WTC11 (cell line): ENCODE results near the gene ABCA13. TPM values are rescaled to one million over a fixed set of nuclear protein-coding genes. Genes with fewer than 3 reads are reported as not detected.

Experiments used
- ATAC-seq: fragments of 200-7000 bp; cut with Tn5 transposase; 2 replicates; pipeline ENCODE4 v1.10.0; 2021; ENCODE audit warnings: mild to moderate bottlenecking, moderate library complexity
- CTCF ChIA-PET: fragments of 300-600 bp; sonication (Branson Sonifier 250); formaldehyde crosslinking; loops from one replicate; lab custom pipeline; 2021; ENCODE audit warnings: antibody characterized with exemption; lab: Charles Lee
- POLR2A ChIA-PET: fragments of 350-600 bp; sonication (Branson Sonifier 250); formaldehyde crosslinking; loops from one replicate; lab custom pipeline; 2021; ENCODE audit warnings: antibody characterized with exemption; lab: Charles Lee
- DNase-seq: peaks from one replicate; pipeline ENCODE4 v3.0.0; 2021; ENCODE audit warnings: low spot score
- H3K27ac Mint-ChIP-seq: 2 replicates; pipeline ENCODE4 v1.8.0; 2021; ENCODE audit warnings: mixed read lengths
- H3K27me3 Mint-ChIP-seq: 2 replicates; pipeline ENCODE4 v1.8.0; 2021; ENCODE audit warnings: low read depth, mild to moderate bottlenecking, moderate library complexity, mixed read lengths
- H3K36me3 Mint-ChIP-seq: 2 replicates; pipeline ENCODE4 v1.8.0; 2021; ENCODE audit warnings: mixed read lengths
- H3K4me1 Mint-ChIP-seq: 2 replicates; pipeline ENCODE4 v1.8.0; 2022; ENCODE audit warnings: mixed read lengths
- H3K4me3 Mint-ChIP-seq: 2 replicates; pipeline ENCODE4 v1.8.0; 2021; ENCODE audit warnings: mild to moderate bottlenecking, moderate library complexity, mixed read lengths
- H3K9me3 Mint-ChIP-seq: 2 replicates; pipeline ENCODE4 v1.8.0; 2021; ENCODE audit warnings: mixed read lengths
- AR ChIP-seq: fragments of 250-450 bp; sonication (Bioruptor Pico); IDR thresholded peaks from 2 replicates; pipeline ENCODE4 v1.9.0; 2021; ENCODE audit warnings: mild to moderate bottlenecking
- CDX4 ChIP-seq: fragments of 250-450 bp; sonication (Bioruptor Pico); IDR thresholded peaks from 2 replicates; pipeline ENCODE4 v1.9.0; 2021; ENCODE audit warnings: moderate library complexity, mild to moderate bottlenecking, inconsistent platforms, borderline replicate concordance
- CREB1 ChIP-seq: sonication (generic); formaldehyde crosslinking; IDR thresholded peaks from 2 replicates; pipeline ENCODE4 v1.8.0; 2023; ENCODE audit warnings: mild to moderate bottlenecking, missing genetic modification reagents
- E2F4 ChIP-seq: sonication (generic); formaldehyde crosslinking; IDR thresholded peaks from 2 replicates; pipeline ENCODE4 v1.8.1; 2022; ENCODE audit warnings: low read depth, mild to moderate bottlenecking, moderate library complexity, missing genetic modification reagents, borderline replicate concordance
- EMX1 ChIP-seq: fragments of 250-450 bp; sonication (Bioruptor Pico); IDR thresholded peaks from 2 replicates; pipeline ENCODE4 v1.8.0; 2021; ENCODE audit warnings: mild to moderate bottlenecking
- ERG ChIP-seq: fragments of 250-450 bp; sonication (Bioruptor Pico); IDR thresholded peaks from 2 replicates; pipeline ENCODE4 v1.8.0; 2021; ENCODE audit warnings: mild to moderate bottlenecking
- FOXK1 ChIP-seq: sonication (generic); formaldehyde crosslinking; IDR thresholded peaks from 2 replicates; pipeline ENCODE4 v1.8.0; 2022; ENCODE audit warnings: mild to moderate bottlenecking, moderate library complexity, missing genetic modification reagents
- GTF2I ChIP-seq: fragments of 250-450 bp; sonication (Bioruptor Pico); conservative IDR thresholded peaks from 2 replicates; pipeline ENCODE4 v1.4.0; 2021; ENCODE audit warnings: mild to moderate bottlenecking
- KAT7 ChIP-seq: sonication (generic); formaldehyde crosslinking; IDR thresholded peaks from 2 replicates; pipeline ENCODE4 v1.8.1; 2023; ENCODE audit warnings: missing genetic modification reagents, mild to moderate bottlenecking, borderline replicate concordance
- MXD4 ChIP-seq: fragments of 250-450 bp; sonication (Bioruptor Pico); IDR thresholded peaks from 2 replicates; pipeline ENCODE4 v1.8.0; 2021; ENCODE audit warnings: mild to moderate bottlenecking, moderate library complexity, borderline replicate concordance
- RELA ChIP-seq: sonication (generic); formaldehyde crosslinking; IDR thresholded peaks from 2 replicates; pipeline ENCODE4 v1.8.1; 2022; ENCODE audit warnings: missing genetic modification reagents, mild to moderate bottlenecking, borderline replicate concordance
- SOX15 ChIP-seq: fragments of 250-450 bp; sonication (Bioruptor Pico); IDR thresholded peaks from 2 replicates; pipeline ENCODE4 v1.9.0; 2021; ENCODE audit warnings: mild to moderate bottlenecking
- USF1 ChIP-seq: sonication (generic); formaldehyde crosslinking; IDR thresholded peaks from 2 replicates; pipeline ENCODE4 v1.8.0; 2022; ENCODE audit warnings: mild to moderate bottlenecking, missing genetic modification reagents
- USF2 ChIP-seq: sonication (generic); formaldehyde crosslinking; IDR thresholded peaks from 2 replicates; pipeline ENCODE4 v1.8.1; 2023; ENCODE audit warnings: mild to moderate bottlenecking, missing genetic modification reagents, moderate library complexity
- ZMAT4 ChIP-seq: fragments of 250-450 bp; sonication (Bioruptor Pico); IDR thresholded peaks from 2 replicates; pipeline ENCODE4 v1.9.0; 2021; ENCODE audit warnings: mild to moderate bottlenecking
- ZNF425 ChIP-seq: fragments of 250-450 bp; sonication (Bioruptor Pico); conservative IDR thresholded peaks from 2 replicates; pipeline ENCODE4 v1.9.0; 2021; ENCODE audit warnings: mild to moderate bottlenecking
- ZNF532 ChIP-seq: fragments of 250-450 bp; sonication (Bioruptor Pico); IDR thresholded peaks from 2 replicates; pipeline ENCODE4 v1.9.0; 2021; ENCODE audit warnings: mild to moderate bottlenecking, borderline replicate concordance
- ZSCAN18 ChIP-seq: fragments of 250-450 bp; sonication (Bioruptor Pico); IDR thresholded peaks from 2 replicates; pipeline ENCODE4 v2.1.2; 2022; ENCODE audit warnings: mild to moderate bottlenecking, moderate library complexity
- total RNA-seq: library from RNA; stranded (reverse); gene quantifications from 3 replicates; pipeline ENCODE4 v1.2.3, GENCODE V29; 2021

Gene ABCA13
- total RNA-seq, 1 experiment from 2014 or later = 0.04 TPM

- Mint-ChIP-seq H3K4me3 (no peak overlapping the region), H3K9me3 (peaks cover 6% of the 10 kb centered on the region; the same call in 1 of the 2 replicates), H3K27me3 (no peaks in the 10 kb centered on the region), H3K36me3 (no peaks in the 10 kb centered on the region), H3K27ac (no peak overlapping the region), H3K4me1 (peaks cover 12% of the 10 kb centered on the region)
- POLR2A ChIA-PET = no interaction called here
- DNase-seq (no peak), ATAC-seq (no peak)
- TF ChIP-seq AR (CRISPR knock-in tag) = no peak
- TF ChIP-seq EMX1 (CRISPR knock-in tag) = no peak
- TF ChIP-seq RELA = no peak
- TF ChIP-seq KAT7 (CRISPR knock-in tag) = no peak
- no peak for TF ChIP-seq GTF2I
- TF ChIP-seq ZSCAN18 (CRISPR knock-in tag) = no peak
- TF ChIP-seq E2F4 = no peak
- TF ChIP-seq ZMAT4 (CRISPR knock-in tag) = no peak
- TF ChIP-seq USF2 (CRISPR knock-in tag) = no peak
- TF ChIP-seq ZNF532 (CRISPR knock-in tag) = no peak
- TF ChIP-seq ZNF425 (CRISPR knock-in tag) = no peak
- no peak for TF ChIP-seq SOX15 (CRISPR knock-in tag)
- TF ChIP-seq FOXK1 (CRISPR knock-in tag) = no peak
- no peak for TF ChIP-seq USF1
- TF ChIP-seq CDX4 (CRISPR knock-in tag) = no peak
- no peak for TF ChIP-seq CREB1 (CRISPR knock-in tag)
- no peak for TF ChIP-seq MXD4 (CRISPR knock-in tag)
- no peak for TF ChIP-seq ERG (CRISPR knock-in tag)
- CTCF ChIA-PET = no interaction called here
These were observed 74.7 kb downstream of the ABCA13 start for GRCh38 chr7:48245751-48246472.
